GM12878 (cell line): ENCODE measurements around the gene TRIM41. TPM values are rescaled to one million over a fixed set of nuclear protein-coding genes. Genes with fewer than 3 reads are reported as not detected.

ENCODE experiments used
- ATAC-seq: fragments of 200-7000 bp; cut with Tn5 transposase; 3 replicates; pipeline ENCODE4 v1.9.1; 2020; ENCODE audit warnings: mild to moderate bottlenecking, moderate library complexity
- BruUV-seq: library from RNA; stranded (reverse); fragments of 400-500 nt; replicated peaks from 2 replicates; lab custom pipeline; 2021; lab: Mats Ljungman, UMichigan
- CTCF ChIA-PET: fragments of 300-600 bp; sonication (Branson Sonifier 250); formaldehyde crosslinking; extraction: SDS; loops from one replicate; lab custom pipeline; 2021; ENCODE audit warnings: inconsistent platforms; lab: Yijun Ruan, JAX
- POLR2A ChIA-PET: fragments of 350-600 bp; formaldehyde crosslinking; extraction: SDS; loops from one replicate; lab custom pipeline; 2021; ENCODE audit warnings: inconsistent platforms; lab: Charles Lee
- RAD21 ChIA-PET: fragments of 300-600 bp; sonication (Branson Sonifier 250); formaldehyde crosslinking; loops from one replicate; lab custom pipeline; 2023; ENCODE audit warnings: antibody characterized with exemption; ENCODE audit not compliant: unreplicated experiment; lab: Charles Lee
- SMC1A ChIA-PET: fragments of 300-600 bp; sonication (Branson Sonifier 250); formaldehyde crosslinking; loops from one replicate; lab custom pipeline; 2023; ENCODE audit not compliant: unreplicated experiment, uncharacterized antibody; lab: Charles Lee
- DNase-seq: peaks from one replicate; pipeline ENCODE4 v3.0.0-alpha.2; 2011; ENCODE audit warnings: low read depth, low spot score
- FAIRE-seq: peaks from 3 replicates; lab custom pipeline; 2011; peaks lifted over from hg19 to GRCh38; lab: Jason Lieb, UNC
- H2AFZ ChIP-seq: 2 replicates; pipeline ENCODE4 v1.6.0; 2011; ENCODE audit warnings: low read depth, low read length, control low read depth; ENCODE audit not compliant: control insufficient read depth
- H3K27ac ChIP-seq: 2 replicates; pipeline ENCODE4 v1.5.1; 2011; ENCODE audit warnings: control low read depth; ENCODE audit not compliant: control insufficient read depth, insufficient read depth
- H3K27me3 ChIP-seq, 2 experiments: replicated peaks in 1 of 2; 2 replicates each; pipeline versions ENCODE4 v1.6.0 to v1.6.1; 2011; ENCODE audit warnings: low read length in 1 of 2; ENCODE audit not compliant: control insufficient read depth in 2 of 2, insufficient read depth in 2 of 2
- H3K36me3 ChIP-seq, 2 experiments: 2 replicates each; pipeline ENCODE4 v1.5.1; 2011; ENCODE audit warnings: low read length in 1 of 2; ENCODE audit not compliant: control insufficient read depth in 2 of 2, insufficient read depth in 2 of 2
- H3K4me1 ChIP-seq: 2 replicates; pipeline ENCODE4 v1.6.1; 2011; ENCODE audit warnings: mild to moderate bottlenecking, low read length, moderate library complexity, mixed read lengths; ENCODE audit not compliant: control insufficient read depth, insufficient read depth
- H3K4me2 ChIP-seq: 2 replicates; pipeline ENCODE4 v1.6.0; 2011; ENCODE audit warnings: control low read depth; ENCODE audit not compliant: control insufficient read depth, insufficient read depth
- H3K4me3 ChIP-seq: fragments of 200-600 bp; sonication (generic); 2 replicates; pipeline ENCODE4 v1.5.1; 2016
- H3K79me2 ChIP-seq: 2 replicates; pipeline ENCODE4 v1.6.0; 2011; ENCODE audit warnings: low read length; ENCODE audit not compliant: control insufficient read depth, insufficient read depth
- H3K9ac ChIP-seq: 2 replicates; pipeline ENCODE4 v1.8.0; 2011; ENCODE audit warnings: low read length, control low read depth, mixed read lengths; ENCODE audit not compliant: control insufficient read depth, insufficient read depth
- H3K9me3 ChIP-seq: replicated peaks from 3 replicates; pipeline ENCODE4 v1.5.1; 2011; ENCODE audit warnings: mild to moderate bottlenecking, low read length; ENCODE audit not compliant: control insufficient read depth, insufficient read depth
- H4K20me1 ChIP-seq: 2 replicates; pipeline ENCODE4 v1.6.0; 2011; ENCODE audit not compliant: control insufficient read depth, insufficient read depth
- ASH2L ChIP-seq: fragments of 300-600, 200-600 bp; sonication (generic); IDR thresholded peaks from 2 replicates; pipeline ENCODE4 v1.6.1; 2017; ENCODE audit warnings: low read depth, mild to moderate bottlenecking, borderline replicate concordance
- IKZF1 ChIP-seq: fragments of 450-650 bp; conservative IDR thresholded peaks from 2 replicates; pipeline ENCODE4 v1.6.1; 2017; ENCODE audit warnings: antibody characterized with exemption, mild to moderate bottlenecking
- KAT2A ChIP-seq: conservative IDR thresholded peaks from 2 replicates; pipeline ENCODE4 v1.6.1; 2011; ENCODE audit warnings: low read depth, low read length; ENCODE audit not compliant: control insufficient read depth
- MTA3 ChIP-seq: IDR thresholded peaks from 2 replicates; pipeline ENCODE4 v1.6.1; 2012; ENCODE audit warnings: low read length, inconsistent platforms, borderline replicate concordance
- MYC ChIP-seq: IDR thresholded peaks from 2 replicates; pipeline ENCODE4 v1.6.1; 2011; ENCODE audit warnings: mild to moderate bottlenecking, low read length, moderate library complexity, inconsistent platforms; ENCODE audit not compliant: insufficient read depth, insufficient replicate concordance, insufficient read length, severe bottlenecking
- POLR2A ChIP-seq: IDR thresholded peaks from 2 replicates; pipeline ENCODE4 v1.6.1; 2011; ENCODE audit warnings: low read depth, mild to moderate bottlenecking, low read length
- RFX5 ChIP-seq: IDR thresholded peaks from 2 replicates; pipeline ENCODE4 v1.6.1; 2011; ENCODE audit warnings: low read depth, low read length, improper control_type of control experiment
- ZNF274 ChIP-seq: IDR thresholded peaks from one replicate; pipeline ENCODE4 v1.8.0; 2011; ENCODE audit not compliant: insufficient read length, insufficient read depth
- ZSCAN29 ChIP-seq: fragments of 450-650 bp; IDR thresholded peaks from 2 replicates; pipeline ENCODE4 v1.6.1; 2017; ENCODE audit warnings: mild to moderate bottlenecking, moderate library complexity
- WGBS: methylation state at CpG from one replicate; pipeline ENCODE4 v1.1.6; 2016; ENCODE audit warnings: low lambda C conversion rate; ENCODE audit not compliant: insufficient replicate concordance, insufficient coverage; ENCODE audit errors: missing lambda C conversion rate; 5-methylcytosine and 5-hydroxymethylcytosine counted together
- in situ Hi-C: fragments of 300-500 bp; cut with MboI; formaldehyde crosslinking; loops from 9 replicates; pipeline ENCODE4 v1.14.3; 2018; ENCODE audit warnings: mixed read lengths
- intact Hi-C: fragments of 100-400 bp; cut with micrococcal nuclease; formaldehyde crosslinking; loops from one replicate; pipeline ENCODE4 v1.14.2; 2022; ENCODE audit not compliant: unreplicated experiment
- polyA plus RNA-seq, 11 experiments: library from polyadenylated mRNA; depleted of rRNA in 4 of 11; unstranded in 6 of 11; stranded (reverse) in 5 of 11; fragments of >200 nt; fragmentation: Nextera tagmentation in 4 of 11; fragmentation: Illumina TruSeq in 1 of 11; extraction: Ambion mirVana in 4 of 11; extraction: Trizol in 1 of 11; gene quantifications; 1 replicate in 1 of 11; 2 replicates in 10 of 11; pipeline versions ENCODE4 v1.2.1 to v1.2.3, GENCODE V29; 2011 to 2016; ENCODE audit warnings: inconsistent platforms in 2 of 11, missing spikeins in 2 of 11, low read depth in 1 of 11
- total RNA-seq, 4 experiments: library from RNA; depleted of rRNA in 3 of 4; stranded (reverse); fragments of >200 nt in 3 of 4; fragmentation: Illumina TruSeq in 1 of 4; extraction: Trizol in 1 of 4; gene quantifications; 2 replicates each; pipeline versions ENCODE4 v1.2.1 to v1.2.3, GENCODE V29; 2013 to 2021

TRIM41 gene
- total and polyA plus RNA-seq, 10 of the 15 experiments (the other 5 are each of a cell fraction or from before 2014, with no cell fraction given), result 1.0 to 28.9 (median 10.6) TPM

DNA sequence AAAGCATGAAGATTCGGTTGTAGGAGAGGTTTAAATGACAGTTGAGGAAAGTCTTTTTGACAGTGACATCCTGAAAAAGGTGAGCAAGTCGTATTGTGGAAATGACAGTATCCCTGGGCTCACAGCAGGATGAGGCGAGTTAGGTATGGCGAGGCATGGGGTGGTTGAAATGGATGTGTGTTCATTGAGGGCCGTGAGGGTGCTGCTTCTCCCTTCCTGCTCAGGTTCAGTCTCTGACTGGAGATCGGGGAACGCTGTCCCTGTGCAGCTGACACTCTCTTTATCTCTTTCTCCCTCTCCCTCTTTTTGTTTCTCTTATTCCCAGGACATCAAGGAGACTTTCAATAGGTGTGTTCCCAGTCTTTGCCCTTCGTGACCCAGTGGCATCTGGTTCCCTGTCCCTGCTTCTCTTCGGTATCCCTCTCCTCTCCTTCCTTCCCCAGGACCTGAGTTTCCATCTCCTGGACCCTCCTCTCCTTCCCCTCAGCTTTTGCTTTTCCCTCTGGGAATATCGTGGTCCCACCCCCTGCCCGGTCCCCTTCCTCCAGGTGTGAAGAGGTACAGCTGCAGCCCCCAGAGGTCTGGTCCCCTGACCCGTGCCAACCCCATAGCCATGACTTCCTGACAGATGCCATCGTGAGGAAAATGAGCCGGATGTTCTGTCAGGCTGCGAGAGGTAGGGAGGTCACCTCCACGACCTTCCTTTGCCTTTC lies 10.2 kb downstream of the TRIM41 start:
- RAD21 ChIA-PET, result no interaction called here
- peaks cover 6% of the 10 kb centered on the region for H4K20me1 ChIP-seq
- H3K4me3 ChIP-seq, result no peak overlapping the region
- DNase-seq (no peak), FAIRE-seq (no peak), ATAC-seq (no peak)
- no peak for TF ChIP-seq ASH2L
- TF ChIP-seq ZSCAN29, result no peak
- no peak for TF ChIP-seq RFX5
- no peak for TF ChIP-seq IKZF1
- no peak for TF ChIP-seq MTA3
- no peak for TF ChIP-seq MYC
- no peak overlapping the region for H3K27ac ChIP-seq
- no peak overlapping the region for H3K4me2 ChIP-seq
- H2AFZ ChIP-seq, result no peak overlapping the region
- CTCF ChIA-PET, result no interaction called here
- SMC1A ChIA-PET, result no interaction called here
- POLR2A ChIA-PET, result interaction anchor here (3.0 kb wide), 1 partner anchor 9 kb away, joined by 10 read pairs; no protein-coding TSS in a partner anchor
- no TSS peak for BruUV-seq
- peaks cover 26 to 43% of the 10 kb centered on the region in 2 experiments for H3K36me3 ChIP-seq
- no peak overlapping the region for H3K9ac ChIP-seq
- 70% methylated on average over 16 of the region's 16 CpGs for WGBS
- intact Hi-C loops (no loop called here), in situ Hi-C loops (no loop called here)
- no peaks in the 10 kb centered on the region for H3K9me3 ChIP-seq
- no peaks in the 10 kb centered on the region for H3K4me1 ChIP-seq
- H3K27me3 ChIP-seq, result no peaks in the 10 kb centered on the region
- peaks cover 5% of the 10 kb centered on the region for H3K79me2 ChIP-seq

DNA sequence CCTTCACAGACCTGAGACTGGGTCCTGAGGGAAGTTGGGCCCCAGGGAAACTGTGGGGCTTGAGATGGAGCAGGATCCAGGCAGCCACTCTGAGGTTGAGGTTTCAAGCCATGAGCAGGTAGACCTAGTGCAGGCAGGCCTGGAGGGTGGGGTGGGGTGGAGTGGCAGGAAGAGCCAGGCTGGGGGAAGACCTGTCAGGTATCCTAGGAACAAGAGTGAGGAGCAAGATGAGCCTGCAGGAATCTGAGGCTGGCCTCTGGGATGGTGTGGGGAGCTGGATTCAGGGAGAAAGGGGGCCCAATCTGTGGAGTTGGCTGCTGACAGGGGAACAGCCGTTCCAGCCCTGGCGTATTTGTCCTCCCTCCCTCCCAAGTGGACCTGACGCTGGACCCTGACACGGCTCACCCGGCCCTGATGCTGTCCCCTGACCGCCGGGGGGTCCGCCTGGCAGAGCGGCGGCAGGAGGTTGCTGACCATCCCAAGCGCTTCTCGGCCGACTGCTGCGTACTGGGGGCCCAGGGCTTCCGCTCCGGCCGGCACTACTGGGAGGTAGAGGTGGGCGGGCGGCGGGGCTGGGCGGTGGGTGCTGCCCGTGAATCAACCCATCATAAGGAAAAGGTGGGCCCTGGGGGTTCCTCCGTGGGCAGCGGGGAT lies 10.8 kb downstream of the TRIM41 start:
- no peaks in the 10 kb centered on the region for H3K9me3 ChIP-seq
- WGBS, result 93% methylated on average over 19 of the region's 24 CpGs
- no TSS peak for BruUV-seq
- TF ChIP-seq ZNF274 (no peak), POLR2A (peak; percentile 16; the same call in 1 of the 2 replicates), KAT2A (no peak)
- intact Hi-C loops, result no loop called here
- ATAC-seq (peak; percentile 11), FAIRE-seq (no peak), DNase-seq (no peak)
- peaks cover 31 to 45% of the 10 kb centered on the region in 2 experiments for H3K36me3 ChIP-seq
- ChIA-PET SMC1A (no interaction called here), CTCF (no interaction called here), POLR2A (interaction anchor here (1.2 to 3.0 kb wide), 2 partner anchors 9 to 17 kb away, joined by 3 to 10 read pairs; no protein-coding TSS in a partner anchor), RAD21 (no interaction called here)
- H2AFZ ChIP-seq, result no peak overlapping the region
- H3K9ac ChIP-seq, result no peak overlapping the region
- peaks cover 2% of the 10 kb centered on the region; the same call in 1 of the 2 replicates for H3K4me1 ChIP-seq
- H3K79me2 ChIP-seq, result peaks cover 10% of the 10 kb centered on the region
- H3K27me3 ChIP-seq, result no peaks in the 10 kb centered on the region
- H4K20me1 ChIP-seq, result peaks cover 8% of the 10 kb centered on the region
- no peak overlapping the region for H3K4me3 ChIP-seq
- H3K27ac ChIP-seq, result no peak overlapping the region
- H3K4me2 ChIP-seq, result no peak overlapping the region
- in situ Hi-C loops, result no loop called here
